ENCODE measurements around the gene MARCHF3.
"Not testable (repeated sequence)": the region's sequence is repeated elsewhere in the genome, so short reads cannot be mapped to it uniquely, and the experiment has no call there.

MARCHF3 gene

DNA sequence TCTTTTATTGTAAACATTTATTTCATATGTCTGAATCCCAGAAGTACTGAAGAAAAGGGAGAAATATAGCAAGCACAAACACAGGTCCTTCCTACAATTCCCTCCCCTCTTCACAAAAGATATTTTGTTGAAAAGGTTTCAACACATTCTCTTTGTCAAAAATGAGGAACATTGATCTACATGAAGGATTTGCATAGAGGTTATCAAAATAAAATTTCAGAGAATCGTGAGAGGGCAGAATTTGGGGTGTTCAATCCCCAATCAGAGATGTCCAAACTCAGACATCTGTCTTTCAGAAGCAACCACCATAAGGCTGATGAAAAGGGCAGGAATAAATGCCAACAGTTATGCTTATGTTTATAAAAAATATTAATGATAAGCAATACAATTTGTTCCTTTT is 69.2 kb downstream of the MARCHF3 start:
- in situ Hi-C loops (cut with MboI; ENCODE audit: low sequenced_read_pairs) = no loop called here

DNA sequence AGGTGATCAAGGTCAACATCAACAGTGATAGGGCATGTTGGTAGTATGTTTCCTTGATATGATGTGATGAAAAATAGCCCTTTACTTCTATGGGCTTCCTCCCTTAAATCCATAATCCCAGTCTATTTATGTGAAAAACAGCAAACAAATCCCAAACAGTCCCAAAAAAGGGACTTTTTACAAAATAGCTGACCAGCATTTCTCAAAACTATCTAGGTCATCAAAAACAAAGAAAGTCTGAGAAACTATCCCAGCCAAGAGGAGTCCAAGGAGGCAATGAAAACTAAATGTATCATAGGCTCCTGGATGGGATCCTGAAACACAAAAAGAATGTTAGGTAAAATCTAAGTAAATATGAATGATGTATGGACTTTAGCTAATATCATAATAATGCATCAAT is 71.2 kb downstream of the MARCHF3 start:
- in situ Hi-C loops (cut with MboI; ENCODE audit: low sequenced_read_pairs) = no loop called here

- in situ Hi-C loops (cut with MboI; ENCODE audit: low sequenced_read_pairs) = no loop called here
Observed at GRCh38 chr5:126956991-126957390, 73.4 kb downstream of the MARCHF3 start.

DNA sequence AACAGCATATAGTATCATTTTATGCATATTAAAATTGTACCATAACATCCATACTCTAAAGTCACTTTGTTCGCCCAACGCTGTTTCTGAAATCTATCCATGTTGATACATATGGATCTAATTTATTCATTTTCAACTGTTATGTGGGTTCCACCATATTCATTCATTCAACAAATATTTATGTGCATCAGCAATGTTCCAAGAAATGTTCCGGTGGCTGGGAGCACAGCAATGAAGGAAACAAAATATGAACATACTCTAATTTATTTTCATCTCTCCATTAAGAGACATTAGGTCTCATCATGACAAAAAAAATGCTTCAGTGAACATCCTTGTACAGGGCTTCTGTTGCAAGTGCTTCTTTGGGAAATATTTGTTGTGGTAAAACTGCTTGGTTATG is 75.4 kb downstream of the MARCHF3 start:
- in situ Hi-C loops (cut with MboI; ENCODE audit: low sequenced_read_pairs) = no loop called here

GRCh38 chr5:126953640-126954039 is 76.7 kb downstream of the MARCHF3 start:
- in situ Hi-C loops (cut with MboI; ENCODE audit: low sequenced_read_pairs) = no loop called here

DNA sequence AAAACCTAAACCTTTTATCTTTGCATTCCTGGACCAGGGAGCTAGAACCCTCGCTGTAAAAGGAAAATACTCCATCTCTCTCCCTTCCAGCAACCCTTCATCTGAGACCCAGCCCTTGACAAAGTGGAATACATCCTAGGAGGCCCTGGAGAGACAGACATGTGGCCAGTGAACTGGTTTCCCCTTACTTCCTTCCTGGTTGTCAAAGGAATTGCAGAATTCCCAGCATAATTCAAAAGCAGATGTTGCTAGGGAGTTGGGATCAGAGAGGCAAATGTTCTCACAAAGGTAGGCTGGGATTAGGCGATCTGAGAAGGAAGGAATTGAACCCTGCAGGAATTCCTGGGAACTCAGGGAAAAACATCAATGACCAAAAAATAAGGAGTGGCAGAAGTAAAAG is 80.9 kb downstream of the MARCHF3 start:
- in situ Hi-C loops (cut with MboI; ENCODE audit: low sequenced_read_pairs) = no loop called here

DNA sequence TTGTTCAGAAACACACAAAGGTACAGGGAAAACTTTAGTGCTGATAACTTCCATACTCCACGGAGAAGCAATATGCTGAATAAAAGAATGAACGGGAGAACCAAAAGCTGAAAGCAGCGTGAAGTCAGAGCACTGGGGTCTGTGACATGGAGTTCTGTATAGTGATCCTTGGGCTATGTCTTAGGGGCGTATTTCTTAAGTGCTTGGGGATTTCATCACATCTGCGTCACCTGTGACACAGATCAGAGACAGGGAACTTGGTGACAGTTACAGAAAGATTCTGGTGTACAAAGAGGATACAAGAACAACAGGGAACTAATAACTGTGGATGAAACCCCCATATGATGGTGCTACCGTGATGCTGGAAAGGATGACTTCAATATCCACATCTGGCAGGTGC is 81.9 kb downstream of the MARCHF3 start:
- in situ Hi-C loops (cut with MboI; ENCODE audit: low sequenced_read_pairs) = no loop called here

GRCh38 chr5:126948011-126948355 is 82.4 kb downstream of the MARCHF3 start:
- in situ Hi-C loops (cut with MboI; ENCODE audit: low sequenced_read_pairs) = no loop called here

DNA sequence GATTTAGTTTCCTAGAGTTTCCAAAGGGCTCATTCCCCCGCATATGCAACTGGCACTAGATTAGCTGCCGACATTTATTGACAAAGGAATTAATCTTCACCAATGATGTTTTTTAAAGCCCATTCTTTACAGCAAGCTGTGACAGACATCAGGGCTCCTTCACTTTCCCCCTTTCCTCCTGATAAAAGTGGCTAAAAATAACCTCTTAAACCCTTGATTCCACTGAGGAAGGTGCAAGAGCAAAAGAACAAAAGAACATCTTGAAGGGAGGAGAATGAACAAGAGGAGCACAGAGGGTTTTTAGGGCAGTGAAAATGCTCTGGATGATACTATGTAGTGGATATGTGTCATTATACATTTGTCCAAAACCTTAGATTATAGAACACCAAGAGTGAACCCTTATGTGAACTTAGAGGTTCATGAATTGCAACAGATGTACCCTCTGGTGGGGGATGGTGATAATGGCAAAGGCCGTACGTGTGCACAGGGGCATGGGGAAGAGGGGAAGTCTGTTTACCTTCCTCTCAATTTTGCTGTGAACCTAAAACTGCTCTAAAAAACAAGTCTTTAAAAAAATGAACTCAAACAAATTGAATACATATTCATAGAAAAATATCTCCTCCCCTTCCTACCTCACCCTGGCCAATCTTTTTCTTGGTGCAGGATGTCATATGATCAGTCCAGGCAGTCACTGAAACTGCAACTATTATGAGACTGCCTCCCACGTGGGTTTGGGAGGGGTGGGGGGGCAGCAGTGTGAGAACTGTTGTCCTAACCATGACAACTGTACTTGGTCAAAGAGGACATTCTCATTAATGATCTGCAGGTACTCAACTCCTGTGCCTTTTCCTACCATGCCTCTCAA is 83.0 kb downstream of the MARCHF3 start:
- in situ Hi-C loops (cut with MboI; ENCODE audit: low sequenced_read_pairs) = no loop called here

GRCh38 chr5:126942908-126943307 is 87.5 kb downstream of the MARCHF3 start:
- in situ Hi-C loops (cut with MboI; ENCODE audit: low sequenced_read_pairs) = not testable (repeated sequence)

- in situ Hi-C loops (cut with MboI; ENCODE audit: low sequenced_read_pairs) = no loop called here
Observed at GRCh38 chr5:126941403-126941802, 89.0 kb downstream of the MARCHF3 start.

- in situ Hi-C loops (cut with MboI; ENCODE audit: low sequenced_read_pairs) = no loop called here
Observed at GRCh38 chr5:126939887-126940286, 90.5 kb downstream of the MARCHF3 start.

GRCh38 chr5:126938466-126938865 is 91.9 kb downstream of the MARCHF3 start:
- in situ Hi-C loops (cut with MboI; ENCODE audit: low sequenced_read_pairs) = no loop called here

DNA sequence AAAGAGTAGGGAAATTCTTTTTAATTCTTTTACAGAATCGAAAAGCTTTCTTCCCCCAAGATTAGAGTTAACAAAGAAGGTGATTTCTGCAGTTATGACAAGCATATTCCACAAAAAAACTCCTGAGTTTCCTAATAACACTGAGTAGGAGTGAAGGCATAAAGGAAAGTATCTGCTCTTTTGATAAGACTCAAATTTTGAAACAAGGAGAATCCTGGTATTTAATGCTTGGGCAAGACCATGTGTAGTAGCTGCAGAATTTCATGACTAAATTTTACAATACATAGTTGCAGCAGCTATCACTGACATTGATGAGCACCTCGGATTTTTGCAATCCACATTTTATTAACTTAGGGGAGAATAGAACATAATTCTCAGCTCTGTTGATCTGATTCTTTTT is 92.6 kb downstream of the MARCHF3 start:
- in situ Hi-C loops (cut with MboI; ENCODE audit: low sequenced_read_pairs) = no loop called here

DNA sequence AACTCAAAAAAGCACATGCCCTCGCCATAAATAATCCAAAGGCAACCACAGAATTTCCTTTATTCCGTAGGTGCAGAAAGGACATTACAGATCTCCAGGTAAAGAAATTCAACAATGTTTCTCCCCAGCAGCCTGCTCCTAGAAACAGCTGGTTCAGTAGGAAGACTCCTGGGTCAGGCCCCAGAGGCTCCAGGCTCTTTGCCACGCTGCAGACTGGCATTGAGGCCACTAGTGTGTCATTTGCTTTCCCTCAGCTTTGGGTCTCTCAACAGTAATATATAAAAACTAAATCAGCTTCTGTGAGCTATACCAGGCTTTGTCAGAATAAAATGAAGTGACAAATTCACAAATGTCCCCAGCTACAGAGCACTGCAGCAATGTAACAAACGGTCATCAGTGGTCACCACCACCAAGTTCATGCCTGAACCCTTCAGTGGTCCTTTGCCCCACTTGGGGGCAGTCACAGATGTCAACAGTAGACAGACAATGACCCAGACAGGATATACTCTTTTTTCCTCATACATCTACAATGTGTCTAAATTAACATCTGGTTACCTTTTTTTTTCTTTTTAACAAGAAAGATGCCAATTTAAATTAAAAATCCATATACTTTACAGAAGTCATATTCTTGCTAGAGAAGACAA is 93.5 kb downstream of the MARCHF3 start:
- in situ Hi-C loops (cut with MboI; ENCODE audit: low sequenced_read_pairs) = no loop called here

DNA sequence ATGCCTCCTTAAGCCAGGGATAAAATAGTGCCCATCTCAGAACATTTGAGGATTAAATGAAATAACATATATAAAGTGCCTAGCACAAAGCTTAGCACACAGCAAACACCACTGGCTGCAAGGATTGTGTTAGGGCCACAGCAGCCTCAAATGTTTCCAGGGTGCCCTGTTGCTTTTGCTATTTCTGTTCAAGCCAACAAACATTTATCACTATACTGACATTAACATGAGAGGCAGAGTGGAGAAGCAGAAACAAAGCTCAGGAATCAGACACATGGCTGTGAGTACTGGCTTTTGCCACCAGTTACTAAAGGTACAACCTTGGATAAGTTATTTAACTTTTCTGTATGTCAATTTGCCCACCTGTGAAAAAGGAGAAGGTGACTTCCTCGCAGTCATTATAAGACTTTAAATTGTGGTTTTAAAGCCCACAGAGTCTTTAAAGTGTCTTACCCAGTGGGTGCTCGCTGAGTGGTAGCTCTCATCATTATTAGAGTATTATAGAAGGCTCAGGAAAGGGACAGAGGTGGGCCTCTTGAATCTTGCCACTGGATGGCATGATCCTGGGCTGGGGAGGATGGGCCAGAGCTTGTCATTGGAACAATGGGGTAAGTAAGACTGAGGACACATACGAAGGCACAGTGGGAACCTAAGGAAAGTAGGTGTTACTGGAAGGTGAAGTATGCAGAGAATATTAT is 98.2 kb downstream of the MARCHF3 start:
- in situ Hi-C loops (cut with MboI; ENCODE audit: low sequenced_read_pairs) = no loop called here

GRCh38 chr5:126928041-126928440 is 102.3 kb downstream of the MARCHF3 start:
- in situ Hi-C loops (cut with MboI; ENCODE audit: low sequenced_read_pairs) = no loop called here

GRCh38 chr5:126927429-126927828 is 102.9 kb downstream of the MARCHF3 start:
- in situ Hi-C loops (cut with MboI; ENCODE audit: low sequenced_read_pairs) = no loop called here

DNA sequence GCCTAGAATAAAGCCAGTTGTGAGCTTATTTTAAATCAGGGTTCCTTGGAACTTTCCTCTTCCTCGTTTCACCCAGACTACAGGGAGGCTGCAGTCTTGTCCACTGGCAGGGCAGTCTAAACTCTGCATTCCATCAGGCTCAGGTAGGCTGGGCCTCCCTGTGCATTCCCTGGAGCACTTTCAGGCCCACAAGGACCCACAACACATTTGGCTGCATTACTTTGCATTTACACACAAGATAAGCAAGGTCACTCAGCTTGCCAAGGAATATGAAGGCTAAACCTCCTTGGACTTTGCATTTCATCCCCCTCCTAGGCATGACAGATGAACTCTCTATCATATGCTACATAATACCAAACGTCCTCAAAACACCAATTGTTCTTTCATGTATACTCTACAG is 104.2 kb downstream of the MARCHF3 start:
- in situ Hi-C loops (cut with MboI; ENCODE audit: low sequenced_read_pairs) = no loop called here

DNA sequence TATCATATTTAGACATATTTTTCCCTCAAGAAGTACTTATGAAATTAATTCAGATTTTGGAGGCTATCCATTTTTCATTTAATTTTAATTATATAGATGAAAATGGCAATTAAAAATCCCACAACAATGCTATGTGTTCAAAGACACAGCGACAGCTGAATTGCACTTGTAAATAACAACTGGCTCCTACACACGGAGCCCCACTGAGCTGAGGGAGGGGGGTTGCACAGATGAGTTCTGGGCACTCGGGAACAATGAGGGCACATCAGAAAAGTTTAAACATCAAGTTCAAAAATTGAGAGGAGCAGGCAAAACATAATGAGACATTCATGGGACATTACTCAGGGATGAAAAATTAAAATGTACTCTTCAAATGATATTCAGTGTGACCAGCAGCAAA is 104.9 kb downstream of the MARCHF3 start:
- in situ Hi-C loops (cut with MboI; ENCODE audit: low sequenced_read_pairs) = no loop called here

DNA sequence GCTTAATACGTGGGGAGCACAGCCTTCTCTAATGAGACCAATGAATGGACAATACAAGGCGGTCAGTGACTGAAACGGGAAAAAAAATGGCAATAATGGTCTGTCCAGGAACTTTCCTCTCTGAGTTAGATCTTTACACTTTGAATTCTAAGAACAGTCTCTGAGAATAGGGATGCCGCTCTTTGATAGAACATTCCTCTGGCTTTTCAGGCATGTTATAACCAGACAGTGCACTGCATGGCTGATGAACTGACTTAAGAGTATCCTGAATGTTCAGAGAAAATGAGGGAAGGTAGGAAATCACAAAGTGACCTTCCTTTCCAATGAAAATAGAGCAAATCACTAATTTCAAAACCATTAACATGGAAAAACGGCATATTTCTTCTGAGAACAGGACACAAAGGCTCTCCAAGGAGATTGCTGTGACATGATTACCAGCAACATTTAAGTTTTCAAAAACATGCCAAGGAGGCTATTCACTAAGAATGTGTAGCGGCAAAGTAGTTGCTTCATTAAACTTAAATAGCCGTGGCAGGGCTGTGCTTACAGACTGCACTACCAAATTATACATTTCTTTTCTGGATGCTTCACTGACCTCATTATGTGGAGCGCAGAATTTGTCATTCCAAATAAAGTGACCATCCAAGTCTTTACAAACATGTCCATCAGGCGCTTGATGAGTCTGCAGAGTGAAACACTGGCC is 105.9 kb downstream of the MARCHF3 start:
- in situ Hi-C loops (cut with MboI; ENCODE audit: low sequenced_read_pairs) = no loop called here

Data from HL-60/S4 treated with phorbol 12-myristate 13-acetate at 8.2 ng/mL for 4 days and 3 days (cell line).